Activated naive CD4-positive, alpha-beta T cell (primary cell): ENCODE data around the gene PLA2R1.
A peak's percentile ranks its signal among the peaks of the same experiment; 100 is the strongest.

ENCODE experiments used
- DNase-seq, 4 experiments: peaks; one replicate each; lab custom pipeline; 2025; lab: John Stamatoyannopoulos, UW

Gene PLA2R1

GRCh38 chr2:160062292-160063005 is at the start of gene PLA2R1:
TSS of gene PLA2R1 (minus strand) at chr2:160062615. CDS start at chr2:160062403, 212 bp downstream.
- DNase-seq: peak in 1 of 4 experiments; percentile 1

DNA sequence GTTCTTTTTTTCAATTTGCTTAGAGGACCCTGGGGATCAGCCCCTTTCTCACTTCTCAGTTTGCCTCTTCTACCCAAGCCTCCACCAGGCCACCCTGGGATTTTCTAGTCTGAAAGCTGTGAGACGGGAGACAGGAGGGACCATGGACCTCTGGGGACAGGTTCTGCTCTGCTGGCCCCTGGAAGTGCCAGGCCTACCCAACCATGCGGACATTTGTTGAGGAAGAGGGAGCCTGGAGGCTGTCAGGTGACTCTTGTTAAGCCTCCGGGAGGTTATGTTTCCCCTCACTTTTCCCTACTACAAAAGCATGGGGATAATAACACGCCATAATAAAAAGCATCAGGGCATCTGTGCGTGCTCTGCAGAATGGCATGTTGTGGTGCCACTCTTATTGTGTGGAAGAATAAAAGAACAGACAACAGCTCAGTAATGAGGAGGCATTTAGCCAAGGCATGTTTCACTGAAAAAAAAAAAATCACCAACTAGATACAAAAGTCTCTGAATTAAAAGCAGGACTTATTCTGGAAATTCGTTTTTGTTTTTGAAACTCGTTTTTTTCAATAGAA is 48.3 kb upstream of the PLA2R1 start:
- no peak for DNase-seq

- peak in 1 of 4 experiments; percentile 11 for DNase-seq
These were observed 47.7 kb upstream of the PLA2R1 start for GRCh38 chr2:160109939-160110673.

DNA sequence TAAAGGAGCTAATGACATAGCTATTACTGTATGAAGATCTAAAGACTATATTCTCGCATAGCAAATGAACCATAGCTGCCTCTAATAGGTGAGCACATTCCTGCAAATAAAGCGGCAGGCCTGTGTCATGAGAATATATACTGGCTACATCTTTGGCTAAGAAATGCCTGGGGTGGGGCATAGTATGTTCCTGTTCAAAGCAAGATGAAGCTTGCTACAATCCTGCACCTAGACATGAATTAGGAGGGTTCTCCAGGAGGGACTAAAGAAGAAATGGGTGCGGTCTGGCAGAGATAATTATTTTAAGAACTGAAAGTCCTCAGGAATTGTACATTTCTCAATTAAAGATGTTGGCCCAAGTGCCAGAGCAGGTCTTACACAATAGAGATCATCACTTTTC is 46.8 kb upstream of the PLA2R1 start:
- no peak for DNase-seq

- DNase-seq: no peak
These were observed 46.2 kb upstream of the PLA2R1 start for GRCh38 chr2:160108646-160109045.

DNA sequence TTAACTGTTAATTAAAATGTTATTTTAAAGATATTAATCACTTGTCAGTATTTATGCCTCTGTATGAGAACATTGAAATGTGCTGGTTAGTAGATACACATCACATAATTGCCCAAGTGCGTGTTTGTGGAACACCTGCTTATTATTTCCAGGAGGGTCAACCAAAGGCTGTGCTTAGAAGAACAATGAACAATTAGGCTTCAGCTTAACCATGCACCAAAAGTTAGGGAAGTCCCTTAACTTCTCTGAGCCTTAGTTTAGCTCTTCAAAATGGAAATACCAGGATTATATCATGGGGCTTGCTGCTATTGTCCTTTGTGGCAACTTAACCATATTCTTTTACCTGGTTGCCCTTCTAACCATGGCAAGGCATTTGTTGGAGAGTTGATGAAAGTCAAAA is 43.0 kb upstream of the PLA2R1 start:
- DNase-seq: no peak

DNA sequence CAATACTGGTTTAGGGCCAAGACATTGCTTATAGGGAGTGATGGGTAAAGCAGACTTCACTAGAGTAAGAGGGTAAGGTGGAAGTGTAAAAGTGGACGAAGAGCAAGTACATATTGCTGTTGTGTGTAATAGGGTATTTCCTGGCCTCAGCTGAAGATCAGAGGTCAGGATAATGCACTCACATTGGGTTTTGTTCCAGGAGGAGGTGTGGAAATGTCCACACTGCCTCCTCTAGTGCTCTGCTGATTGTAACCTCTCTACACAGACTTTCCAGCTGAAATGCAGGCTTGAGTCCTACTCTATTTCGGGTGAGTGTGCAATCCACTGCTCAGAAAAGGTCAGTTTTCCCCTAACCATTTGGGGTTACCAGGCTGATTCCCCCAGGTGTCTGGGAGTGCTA is 41.7 kb upstream of the PLA2R1 start:
- no peak for DNase-seq

DNA sequence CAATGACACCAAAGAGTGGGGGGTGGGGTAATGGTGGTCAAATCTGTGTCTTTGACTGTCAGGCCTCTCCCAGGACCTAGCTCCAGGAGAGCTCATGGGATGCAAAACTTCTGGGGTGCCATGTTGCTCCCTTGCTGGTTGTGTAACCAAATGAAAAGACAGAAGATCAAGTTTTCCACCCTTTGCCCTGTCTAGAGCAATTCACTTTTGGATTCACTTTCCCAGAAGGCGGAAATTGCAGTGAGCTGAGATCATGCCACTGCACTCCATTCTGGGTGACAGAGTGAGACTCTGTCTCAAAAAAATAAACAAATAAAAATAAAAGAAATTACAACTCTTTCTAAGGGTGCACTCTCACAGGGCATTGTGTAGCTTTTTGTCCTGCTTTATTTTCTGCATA is 34.9 kb upstream of the PLA2R1 start:
- DNase-seq: no peak

- no peak for DNase-seq
These were observed 34.0 kb upstream of the PLA2R1 start for GRCh38 chr2:160096409-160096808.

DNA sequence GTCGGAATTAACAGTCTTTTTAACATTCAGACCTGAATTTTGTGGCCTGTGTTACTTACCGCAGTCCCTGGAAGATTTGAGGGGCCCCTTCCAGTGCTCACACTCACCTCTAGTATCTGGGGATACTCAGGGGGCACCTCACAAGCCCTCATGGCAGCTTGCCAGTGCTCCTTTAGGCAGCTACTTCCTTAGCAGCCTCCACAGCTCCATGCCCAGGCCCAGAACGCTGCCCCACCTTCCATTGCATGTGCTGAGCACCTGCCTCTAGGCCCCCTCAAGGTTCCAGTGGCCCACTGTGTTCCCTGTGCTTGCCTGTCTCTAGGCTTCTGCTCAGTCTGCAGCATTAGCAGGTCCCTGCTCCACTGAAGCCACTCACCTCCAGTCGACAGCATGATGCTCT is 30.0 kb upstream of the PLA2R1 start:
- no peak for DNase-seq

GRCh38 chr2:160091381-160091780 is 29.0 kb upstream of the PLA2R1 start:
- no peak for DNase-seq

- no peak for DNase-seq
These were observed 25.7 kb upstream of the PLA2R1 start for GRCh38 chr2:160087854-160088745.

- DNase-seq: no peak
These were observed 23.2 kb upstream of the PLA2R1 start for GRCh38 chr2:160085662-160086061.

- no peak for DNase-seq
These were observed 15.7 kb upstream of the PLA2R1 start for GRCh38 chr2:160077912-160078810.

GRCh38 chr2:160076914-160077313 is 14.5 kb upstream of the PLA2R1 start:
- DNase-seq: no peak

GRCh38 chr2:160076241-160076640 is 13.8 kb upstream of the PLA2R1 start:
- no peak for DNase-seq

GRCh38 chr2:160075171-160075570 is 12.8 kb upstream of the PLA2R1 start:
- no peak for DNase-seq

DNA sequence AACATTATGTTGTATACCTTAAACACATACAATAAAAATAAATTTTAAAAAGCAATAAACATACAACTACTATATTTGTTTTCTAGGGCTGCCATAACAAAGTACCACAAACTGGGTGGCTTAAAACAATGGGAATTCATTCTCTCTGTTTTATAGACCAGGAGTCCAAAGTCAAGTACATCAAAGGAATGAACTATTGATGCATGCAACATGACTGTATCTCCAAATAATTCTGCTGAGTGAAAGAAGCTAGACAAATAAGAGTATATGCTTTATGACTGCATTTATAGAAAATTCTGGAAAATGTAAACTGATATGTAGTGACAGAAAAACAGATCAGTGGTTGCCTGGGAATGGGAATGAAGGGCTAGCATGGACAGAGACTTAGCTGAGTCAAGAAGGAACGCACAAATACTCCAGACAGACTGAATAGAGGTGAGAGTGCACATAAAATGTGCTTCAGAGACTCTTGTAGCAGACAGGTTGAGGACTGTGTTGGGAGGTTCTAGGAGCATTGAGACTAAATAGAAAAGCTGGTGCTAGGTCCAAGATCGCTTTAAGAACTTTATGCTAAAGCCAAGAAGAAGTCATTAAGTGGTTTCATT is 11.0 kb upstream of the PLA2R1 start:
- DNase-seq: no peak

DNA sequence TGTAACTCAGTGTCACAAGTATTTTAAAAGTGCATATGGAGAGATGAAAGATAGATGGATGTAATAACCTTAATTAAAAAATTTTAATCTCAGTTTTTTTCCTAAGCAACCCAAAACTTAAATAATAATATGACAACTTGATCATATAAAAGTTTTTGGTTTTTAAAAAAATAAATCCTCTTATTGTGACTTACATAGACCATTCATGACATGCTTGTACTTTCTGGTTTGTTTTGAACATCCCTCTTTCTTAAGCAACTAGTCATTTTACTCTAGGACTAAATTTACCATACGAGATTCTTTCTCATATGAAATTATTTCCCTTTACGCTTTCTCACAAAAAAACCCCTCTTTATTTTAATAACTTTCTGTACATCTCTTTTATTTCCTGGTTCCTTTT is 6.5 kb upstream of the PLA2R1 start:
- no peak for DNase-seq

GRCh38 chr2:160064916-160065315 is 2.5 kb upstream of the PLA2R1 start:
- DNase-seq: no peak
